Vagina (tissue), 2 donors: ENCODE results near the gene TPM4.

ENCODE experiments used
- POLR2A ChIP-seq, 2 donors: fragments of 450-650 bp; IDR thresholded peaks; one replicate each; pipeline ENCODE4 v1.6.1; 2017; ENCODE audit warnings: antibody characterized with exemption in 2 of 2, mild to moderate bottlenecking in 2 of 2, moderate library complexity in 2 of 2
- POLR2AphosphoS5 ChIP-seq, 2 donors: sonication (generic); formaldehyde crosslinking; IDR thresholded peaks; one replicate each; pipeline ENCODE4 v1.9.0; 2017; ENCODE audit warnings: antibody characterized with exemption in 2 of 2, mild to moderate bottlenecking in 2 of 2, low read depth in 1 of 2; ENCODE audit not compliant: insufficient read depth in 1 of 2
- TF ChIP-seq, protein P1 (sequence below), 3 experiments: fragments of 450-650 bp in 2 of 3; fragments of 200-600 bp in 1 of 3; sonication (generic) in 1 of 3; IDR thresholded peaks; one replicate each; pipeline ENCODE4 v1.5.1; 2017 to 2019; ENCODE audit warnings: antibody characterized with exemption in 3 of 3, mild to moderate bottlenecking in 2 of 3, moderate library complexity in 2 of 3

DNA sequence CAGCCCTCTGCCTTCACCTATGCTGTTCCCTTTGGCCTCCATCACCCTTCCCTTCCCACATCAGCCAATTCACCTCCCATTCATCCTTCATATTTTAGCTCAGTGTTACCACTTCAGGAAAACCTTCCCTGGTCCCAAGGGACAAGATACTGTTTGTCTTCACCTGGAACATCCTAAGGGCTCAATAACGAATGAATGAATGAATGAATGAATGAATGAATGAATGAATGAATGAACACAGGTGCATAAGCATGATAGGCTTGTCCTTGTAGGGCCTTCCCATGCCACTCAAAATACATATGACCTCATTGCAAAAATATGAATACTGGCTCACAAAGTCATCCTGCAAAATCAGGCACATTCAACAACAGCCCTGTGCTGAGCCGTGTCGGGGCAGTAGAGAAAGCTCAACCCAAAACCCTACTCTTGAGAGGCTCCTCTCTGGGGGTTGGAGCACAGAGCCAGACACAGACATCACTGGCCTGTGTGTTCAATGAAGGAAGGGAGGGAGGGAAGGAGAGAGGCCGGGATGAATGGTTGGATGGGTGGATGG lies 33.7 kb upstream of the TPM4 start:
- TF ChIP-seq, protein P1, sequence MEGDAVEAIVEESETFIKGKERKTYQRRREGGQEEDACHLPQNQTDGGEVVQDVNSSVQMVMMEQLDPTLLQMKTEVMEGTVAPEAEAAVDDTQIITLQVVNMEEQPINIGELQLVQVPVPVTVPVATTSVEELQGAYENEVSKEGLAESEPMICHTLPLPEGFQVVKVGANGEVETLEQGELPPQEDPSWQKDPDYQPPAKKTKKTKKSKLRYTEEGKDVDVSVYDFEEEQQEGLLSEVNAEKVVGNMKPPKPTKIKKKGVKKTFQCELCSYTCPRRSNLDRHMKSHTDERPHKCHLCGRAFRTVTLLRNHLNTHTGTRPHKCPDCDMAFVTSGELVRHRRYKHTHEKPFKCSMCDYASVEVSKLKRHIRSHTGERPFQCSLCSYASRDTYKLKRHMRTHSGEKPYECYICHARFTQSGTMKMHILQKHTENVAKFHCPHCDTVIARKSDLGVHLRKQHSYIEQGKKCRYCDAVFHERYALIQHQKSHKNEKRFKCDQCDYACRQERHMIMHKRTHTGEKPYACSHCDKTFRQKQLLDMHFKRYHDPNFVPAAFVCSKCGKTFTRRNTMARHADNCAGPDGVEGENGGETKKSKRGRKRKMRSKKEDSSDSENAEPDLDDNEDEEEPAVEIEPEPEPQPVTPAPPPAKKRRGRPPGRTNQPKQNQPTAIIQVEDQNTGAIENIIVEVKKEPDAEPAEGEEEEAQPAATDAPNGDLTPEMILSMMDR (IDR thresholded peaks at IDR 0.05) = no peak
- TF ChIP-seq POLR2A (IDR thresholded peaks at IDR 0.05) = no peak
- no peak for TF ChIP-seq POLR2AphosphoS5 (IDR thresholded peaks at IDR 0.05; ENCODE audit: insufficient read depth in 1 of 2, low read depth in 1 of 2)
